ENCODE data around the gene MINAR1.
"Not testable (repeated sequence)": the region's sequence is repeated elsewhere in the genome, so short reads cannot be mapped to it uniquely, and the experiment has no call there.

MINAR1 gene

GRCh38 chr15:79431636-79432344, at the start of gene MINAR1:
TSS of gene MINAR1 (plus strand) at chr15:79432336. CDS start at chr15:79456148, 23,812 bp downstream.
- peak; percentile 66 for DNase-seq

- no peak for DNase-seq
Measured at GRCh38 chr15:79394231-79394630, 37.9 kb upstream of the MINAR1 start.

- DNase-seq = no peak
Measured at GRCh38 chr15:79396850-79397249, 35.3 kb upstream of the MINAR1 start.

GRCh38 chr15:79397269-79397910, 34.7 kb upstream of the MINAR1 start:
- DNase-seq = no peak

GRCh38 chr15:79399606-79400005, 32.5 kb upstream of the MINAR1 start:
- no peak for DNase-seq

GRCh38 chr15:79400650-79401049, 31.5 kb upstream of the MINAR1 start:
- DNase-seq = no peak

- no peak for DNase-seq
Measured at GRCh38 chr15:79401301-79401700, 30.8 kb upstream of the MINAR1 start.

- no peak for DNase-seq
Measured at GRCh38 chr15:79402136-79402535, 30.0 kb upstream of the MINAR1 start.

- DNase-seq = no peak
Measured at GRCh38 chr15:79403501-79403900, 28.6 kb upstream of the MINAR1 start.

- no peak for DNase-seq
Measured at GRCh38 chr15:79406210-79406609, 25.9 kb upstream of the MINAR1 start.

GRCh38 chr15:79408041-79408440, 24.1 kb upstream of the MINAR1 start:
- no peak for DNase-seq

GRCh38 chr15:79410237-79410636, 21.9 kb upstream of the MINAR1 start:
- DNase-seq = no peak

GRCh38 chr15:79412010-79412409, 20.1 kb upstream of the MINAR1 start:
- DNase-seq = no peak

- no peak for DNase-seq
Measured at GRCh38 chr15:79412429-79412828, 19.7 kb upstream of the MINAR1 start.

- no peak for DNase-seq
Measured at GRCh38 chr15:79416876-79417275, 15.3 kb upstream of the MINAR1 start.

- no peak for DNase-seq
Measured at GRCh38 chr15:79418693-79419279, 13.3 kb upstream of the MINAR1 start.

- DNase-seq = no peak
Measured at GRCh38 chr15:79425591-79426295, 6.4 kb upstream of the MINAR1 start.

GRCh38 chr15:79426899-79427298, 5.2 kb upstream of the MINAR1 start:
- DNase-seq = not testable (repeated sequence)

- no peak for DNase-seq
Measured at GRCh38 chr15:79427781-79428598, 4.1 kb upstream of the MINAR1 start.

GRCh38 chr15:79430901-79431635, 1.1 kb upstream of the MINAR1 start:
- DNase-seq = no peak

- DNase-seq = peak; percentile 63
Measured at GRCh38 chr15:79432345-79433275, 474 bp downstream of the MINAR1 start.

Measured in right forelimb (tissue), 1 donor.